ENCODE data around the gene MMP11.

MMP11 gene

DNA sequence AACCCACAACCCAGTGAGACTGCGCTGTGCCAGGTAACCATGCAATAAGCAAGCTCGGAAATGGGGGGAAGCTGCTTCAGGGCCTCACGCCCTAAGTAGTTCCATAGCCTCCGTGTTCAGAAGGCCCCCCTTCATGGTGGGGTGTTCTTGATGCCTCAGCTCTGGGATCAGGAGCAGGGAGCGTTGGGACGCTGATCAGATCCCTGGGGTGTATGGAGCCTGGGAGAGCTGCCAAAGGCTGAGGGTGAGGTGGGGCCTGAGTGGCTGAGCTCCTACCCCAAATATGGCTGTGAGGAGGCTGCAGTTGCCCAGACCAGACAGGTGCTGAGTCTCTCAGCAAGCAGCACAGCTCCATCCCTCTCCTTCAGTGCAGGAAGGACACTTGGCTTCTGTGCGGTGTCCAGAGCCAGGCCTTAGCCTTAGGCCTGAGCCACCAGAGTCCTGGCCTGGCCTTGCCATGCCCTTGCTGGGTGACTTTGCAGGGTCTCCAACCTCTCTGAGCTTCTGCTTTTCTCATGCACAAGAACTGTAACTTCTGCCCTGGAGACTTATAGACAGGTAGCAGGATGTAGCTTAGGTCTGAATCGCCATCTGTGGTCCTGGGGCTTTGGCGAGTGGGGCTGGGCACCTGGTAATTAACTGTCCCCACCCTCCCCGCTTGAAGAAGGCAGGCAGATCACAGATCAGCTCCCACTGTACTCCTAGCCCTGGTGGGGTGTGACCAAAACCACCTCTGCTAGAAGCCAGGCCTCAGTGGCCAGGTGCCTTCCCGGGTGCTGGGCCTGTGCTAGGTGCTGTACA lies 5.3 kb downstream of the MMP11 start:
- no peak overlapping the region for H3K27ac ChIP-seq
- no peak for TF ChIP-seq ZFX (IDR thresholded peaks at IDR 0.05; ENCODE audit: borderline replicate concordance)
- no peak for TF ChIP-seq CTCF (IDR thresholded peaks at IDR 0.05)

GRCh38 chr22:23778577-23778900 lies 5.9 kb downstream of the MMP11 start:
- H3K27ac ChIP-seq = no peak overlapping the region
- no peak for TF ChIP-seq CTCF (IDR thresholded peaks at IDR 0.05)
- no peak for TF ChIP-seq ZFX (IDR thresholded peaks at IDR 0.05; ENCODE audit: borderline replicate concordance)

GRCh38 chr22:23779083-23779482 lies 6.4 kb downstream of the MMP11 start:
- no peak overlapping the region for H3K27ac ChIP-seq
- TF ChIP-seq CTCF (IDR thresholded peaks at IDR 0.05) (no peak), ZFX (IDR thresholded peaks at IDR 0.05; ENCODE audit: borderline replicate concordance) (no peak)

- no peak for TF ChIP-seq CTCF (IDR thresholded peaks at IDR 0.05)
- no peak for TF ChIP-seq ZFX (IDR thresholded peaks at IDR 0.05; ENCODE audit: borderline replicate concordance)
Observed at GRCh38 chr22:23779731-23780130, 7.1 kb downstream of the MMP11 start.

GRCh38 chr22:23780146-23780748 lies 7.6 kb downstream of the MMP11 start:
- TF ChIP-seq ZFX (IDR thresholded peaks at IDR 0.05; ENCODE audit: borderline replicate concordance) (no peak), CTCF (IDR thresholded peaks at IDR 0.05) (no peak)
- H3K27ac ChIP-seq = no peak overlapping the region

More at GRCh38 chr22:23779731-23780130, 7.1 kb downstream of the MMP11 start:
- no peak overlapping the region for H3K27ac ChIP-seq

GRCh38 chr22:23781065-23781464 lies 8.4 kb downstream of the MMP11 start:
- H3K27ac ChIP-seq = no peak overlapping the region
- TF ChIP-seq ZFX (IDR thresholded peaks at IDR 0.05; ENCODE audit: borderline replicate concordance) = no peak
- TF ChIP-seq CTCF (IDR thresholded peaks at IDR 0.05) = no peak

DNA sequence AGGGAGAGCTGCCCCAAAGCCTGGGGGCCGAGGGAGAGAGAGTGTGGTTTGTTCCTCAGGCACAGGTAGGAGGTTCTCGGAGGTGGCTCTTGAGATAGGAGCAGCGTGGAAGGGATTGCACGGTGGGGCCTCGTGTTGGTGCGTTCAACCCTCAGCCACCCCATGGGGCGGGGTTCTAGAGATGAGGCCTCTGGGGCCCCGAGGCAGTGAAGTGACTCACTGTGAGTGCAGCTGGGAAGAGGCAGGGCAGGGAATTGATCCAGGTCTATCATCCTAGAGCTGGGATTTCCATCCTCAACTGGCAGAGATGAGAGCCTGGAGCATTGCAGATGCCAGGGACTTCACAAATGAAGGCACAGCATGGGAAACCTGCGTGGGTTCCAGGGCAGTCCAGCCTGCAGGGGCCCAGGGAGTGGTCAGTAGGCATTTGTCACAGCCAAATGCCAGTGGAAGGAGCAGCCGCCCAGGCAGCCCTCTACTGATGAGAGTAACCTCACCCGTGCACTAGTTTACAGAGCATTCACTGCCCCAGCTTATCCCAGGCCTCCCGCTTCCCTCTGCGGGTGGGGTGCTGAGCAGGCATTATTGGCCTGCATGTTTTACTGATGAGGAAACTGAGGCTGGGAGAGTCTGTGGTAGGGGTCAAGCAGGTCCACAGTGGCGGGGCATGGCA lies 9.0 kb downstream of the MMP11 start:
- no peak overlapping the region for H3K27ac ChIP-seq
- TF ChIP-seq CTCF (IDR thresholded peaks at IDR 0.05) (no peak), ZFX (IDR thresholded peaks at IDR 0.05; ENCODE audit: borderline replicate concordance) (no peak)
